NCI-H2081 treated with DMSO at 0.1 percent for 48 hours (cell line): ENCODE measurements around the gene NKX6-1.

Source experiments
- DNase-seq: peaks from one replicate; lab custom pipeline; 2025; lab: John Stamatoyannopoulos, UW

NKX6-1 gene

GRCh38 chr4:84498935-84499623, at the start of gene NKX6-1:
Gene NKX6-1 (minus strand): TSS chr4:84499292. CDS start chr4:84498228, 1,064 bp downstream.
- no peak for DNase-seq

GRCh38 chr4:84547211-84547610, 48.1 kb upstream of the NKX6-1 start:
- DNase-seq, result no peak

GRCh38 chr4:84545093-84545492, 46.0 kb upstream of the NKX6-1 start:
- no peak for DNase-seq

- DNase-seq, result no peak
Observed at GRCh38 chr4:84535901-84536300, 36.8 kb upstream of the NKX6-1 start.

GRCh38 chr4:84531689-84532088, 32.6 kb upstream of the NKX6-1 start:
- DNase-seq, result no peak

GRCh38 chr4:84530871-84531270, 31.8 kb upstream of the NKX6-1 start:
- no peak for DNase-seq

- DNase-seq, result no peak
Observed at GRCh38 chr4:84530454-84530853, 31.4 kb upstream of the NKX6-1 start.

- no peak for DNase-seq
Observed at GRCh38 chr4:84529169-84529751, 30.2 kb upstream of the NKX6-1 start.

- DNase-seq, result no peak
Observed at GRCh38 chr4:84527391-84527790, 28.3 kb upstream of the NKX6-1 start.

- no peak for DNase-seq
Observed at GRCh38 chr4:84515075-84515474, 16.0 kb upstream of the NKX6-1 start.

GRCh38 chr4:84512277-84512676, 13.2 kb upstream of the NKX6-1 start:
- no peak for DNase-seq

GRCh38 chr4:84511703-84512102, 12.6 kb upstream of the NKX6-1 start:
- no peak for DNase-seq

GRCh38 chr4:84507941-84508340, 8.8 kb upstream of the NKX6-1 start:
- no peak for DNase-seq

GRCh38 chr4:84504821-84505220, 5.7 kb upstream of the NKX6-1 start:
- DNase-seq, result no peak

- peak; percentile 18 for DNase-seq
Observed at GRCh38 chr4:84503495-84504437, 4.7 kb upstream of the NKX6-1 start.

GRCh38 chr4:84502955-84503373, 3.9 kb upstream of the NKX6-1 start:
- DNase-seq, result no peak

- DNase-seq, result no peak
Observed at GRCh38 chr4:84502333-84502954, 3.4 kb upstream of the NKX6-1 start.

- DNase-seq, result no peak
Observed at GRCh38 chr4:84501721-84502267, 2.7 kb upstream of the NKX6-1 start.

GRCh38 chr4:84501202-84501503, 2.1 kb upstream of the NKX6-1 start:
- no peak for DNase-seq

GRCh38 chr4:84500386-84501201, 1.5 kb upstream of the NKX6-1 start:
- DNase-seq, result no peak

GRCh38 chr4:84499624-84499982, 511 bp upstream of the NKX6-1 start:
- DNase-seq, result no peak
